Gastrocnemius medialis (tissue), 4 donors: ENCODE results near the gene TNRC18. TPM values are rescaled to one million over a fixed set of nuclear protein-coding genes. Genes with fewer than 3 reads are reported as not detected.

Experiments
- ATAC-seq, 2 donors: fragments of 150-250 bp; one replicate each; pipeline ENCODE4 v1.9.1; 2016
- DNase-seq, 2 donors: peaks; one replicate each; pipeline ENCODE4 v3.0.0-alpha.2; 2019
- H3K27ac ChIP-seq, 4 donors: fragments of 200-600 bp; sonication (generic); 1 replicate in 1 of 4; 2 replicates in 3 of 4; pipeline ENCODE4 v1.5.1; 2016 to 2018; ENCODE audit warnings: mild to moderate bottlenecking in 2 of 4, moderate library complexity in 1 of 4
- H3K27me3 ChIP-seq, 3 donors: fragments of 200-600 bp; sonication (generic) in 2 of 3; 1 replicate in 1 of 3; 2 replicates in 2 of 3; pipeline versions ENCODE4 v1.5.1 to v1.6.0; 2016 to 2019; ENCODE audit warnings: mild to moderate bottlenecking in 1 of 3, moderate library complexity in 1 of 3
- H3K36me3 ChIP-seq, 2 donors: fragments of 200-600 bp; sonication (generic) in 1 of 2; one replicate each; pipeline ENCODE4 v1.5.1; 2017 to 2018
- H3K4me1 ChIP-seq, 2 donors: fragments of 200-600 bp; sonication (generic) in 1 of 2; one replicate each; pipeline ENCODE4 v1.5.1; 2016 to 2017; ENCODE audit warnings: mild to moderate bottlenecking in 2 of 2
- H3K4me3 ChIP-seq, 4 donors: fragments of 200-600 bp; sonication (generic) in 3 of 4; 1 replicate in 1 of 4; 2 replicates in 3 of 4; pipeline ENCODE4 v1.5.1; 2016 to 2019; ENCODE audit warnings: mild to moderate bottlenecking in 2 of 4
- H3K9me3 ChIP-seq, 3 donors: fragments of 200-600 bp; sonication (generic) in 2 of 3; 1 replicate in 1 of 3; 2 replicates in 2 of 3; pipeline ENCODE4 v1.5.1; 2016 to 2019
- CTCF ChIP-seq, 5 experiments: fragments of 450-650 bp in 3 of 5; fragments of 200-600 bp in 2 of 5; sonication (generic) in 2 of 5; IDR thresholded peaks in 4 of 5; conservative IDR thresholded peaks in 1 of 5; 1 replicate in 4 of 5; 2 replicates in 1 of 5; pipeline ENCODE4 v1.5.1; 2016 to 2019; ENCODE audit warnings: antibody characterized with exemption in 5 of 5, mild to moderate bottlenecking in 3 of 5, moderate library complexity in 3 of 5
- POLR2A ChIP-seq, 2 donors: fragments of 450-650 bp; IDR thresholded peaks; one replicate each; pipeline ENCODE4 v1.6.1; 2017; ENCODE audit warnings: antibody characterized with exemption in 2 of 2, mild to moderate bottlenecking in 2 of 2, moderate library complexity in 2 of 2
- in situ Hi-C, 4 donors: fragments of 200-750 bp; cut with MboI; loops; one replicate each; pipeline versions ENCODE4 v1.15.0 to v1.8.0; 2017; ENCODE audit warnings: low sequenced_read_pairs in 4 of 4
- intact Hi-C: fragments of 100-400 bp; cut with DNase I; formaldehyde crosslinking; loops from one replicate; pipeline ENCODE4 v1.15.1; 2023; ENCODE audit warnings: low total_unique reads
- total RNA-seq, 4 donors: library from RNA; depleted of rRNA; stranded (reverse); fragments of >200 nt; gene quantifications; one replicate each; pipeline versions ENCODE4 v1.1.0 to v1.2.3, GENCODE V29; 2016

TNRC18 gene
- total RNA-seq, 4 donors from 2014 or later, result 8.7 to 31.2 (median 20.5) TPM

GRCh38 chr7:5455581-5456219, 32.1 kb upstream of the TNRC18 start:
- DNase-seq, result no peak

GRCh38 chr7:5455175-5455574, 31.5 kb upstream of the TNRC18 start:
- H3K9me3 ChIP-seq, result no peaks in the 10 kb centered on the region
- in situ Hi-C loops (loop anchor here (10.0 to 25.0 kb wide), 3 partner anchors 210 to 220 kb away; no protein-coding TSS in a partner anchor), intact Hi-C loops (no loop called here)
- no peaks in the 10 kb centered on the region for H3K36me3 ChIP-seq
- no peak overlapping the region for H3K4me3 ChIP-seq
- no peak for DNase-seq
- TF ChIP-seq POLR2A (IDR thresholded peaks at IDR 0.05) (no peak), CTCF (IDR thresholded peaks at IDR 0.05 in 4 of 5, conservative IDR thresholded peaks at IDR 0.05 in 1 of 5) (no peak)
- peaks cover 4 to 6% of the 10 kb centered on the region in 2 donors for H3K4me1 ChIP-seq
- no peak overlapping the region for H3K27ac ChIP-seq
- H3K27me3 ChIP-seq, result no peaks in the 10 kb centered on the region
- ATAC-seq, result no peak

More at GRCh38 chr7:5455581-5456219, 32.1 kb upstream of the TNRC18 start:
- Histone ChIP-seq H3K27me3 (no peaks in the 10 kb centered on the region), H3K27ac (no peak overlapping the region), H3K4me3 (no peak overlapping the region), H3K36me3 (no peaks in the 10 kb centered on the region), H3K4me1 (peaks cover 4 to 6% of the 10 kb centered on the region in 2 donors), H3K9me3 (no peaks in the 10 kb centered on the region)
- ATAC-seq, result no peak
- in situ Hi-C loops, result loop anchor here (10.0 to 25.0 kb wide), 3 partner anchors 211 to 221 kb away; no protein-coding TSS in a partner anchor
- intact Hi-C loops, result no loop called here
- TF ChIP-seq POLR2A (IDR thresholded peaks at IDR 0.05) (no peak), CTCF (IDR thresholded peaks at IDR 0.05 in 4 of 5, conservative IDR thresholded peaks at IDR 0.05 in 1 of 5) (no peak)

GRCh38 chr7:5454485-5454884, 30.9 kb upstream of the TNRC18 start:
- in situ Hi-C loops, result loop anchor here (5.0 to 25.0 kb wide), 4 partner anchors 87 to 220 kb away; no protein-coding TSS in a partner anchor

GRCh38 chr7:5453566-5454075, 30.0 kb upstream of the TNRC18 start:
- ATAC-seq, result no peak

More at GRCh38 chr7:5454485-5454884, 30.9 kb upstream of the TNRC18 start:
- DNase-seq (no peak), ATAC-seq (no peak)
- Histone ChIP-seq H3K27ac (no peak overlapping the region), H3K9me3 (no peaks in the 10 kb centered on the region), H3K36me3 (no peaks in the 10 kb centered on the region), H3K4me1 (peaks cover 4 to 6% of the 10 kb centered on the region in 2 donors), H3K27me3 (no peaks in the 10 kb centered on the region), H3K4me3 (no peak overlapping the region)
- intact Hi-C loops, result no loop called here
- TF ChIP-seq POLR2A (IDR thresholded peaks at IDR 0.05) (no peak), CTCF (IDR thresholded peaks at IDR 0.05 in 4 of 5, conservative IDR thresholded peaks at IDR 0.05 in 1 of 5) (no peak)

More at GRCh38 chr7:5453566-5454075, 30.0 kb upstream of the TNRC18 start:
- Histone ChIP-seq H3K27me3 (no peaks in the 10 kb centered on the region), H3K4me3 (no peak overlapping the region), H3K9me3 (no peaks in the 10 kb centered on the region), H3K36me3 (no peaks in the 10 kb centered on the region), H3K4me1 (peaks cover 4 to 6% of the 10 kb centered on the region in 2 donors), H3K27ac (no peak overlapping the region)
- DNase-seq, result no peak
- TF ChIP-seq CTCF (IDR thresholded peaks at IDR 0.05 in 4 of 5, conservative IDR thresholded peaks at IDR 0.05 in 1 of 5) (no peak), POLR2A (IDR thresholded peaks at IDR 0.05) (no peak)
- in situ Hi-C loops, result loop anchor here (5.0 to 25.0 kb wide), 4 partner anchors 86 to 219 kb away; no protein-coding TSS in a partner anchor
- intact Hi-C loops, result no loop called here
